Measurements from ENCODE around the gene ARHGAP25.

The ARHGAP25 gene

DNA sequence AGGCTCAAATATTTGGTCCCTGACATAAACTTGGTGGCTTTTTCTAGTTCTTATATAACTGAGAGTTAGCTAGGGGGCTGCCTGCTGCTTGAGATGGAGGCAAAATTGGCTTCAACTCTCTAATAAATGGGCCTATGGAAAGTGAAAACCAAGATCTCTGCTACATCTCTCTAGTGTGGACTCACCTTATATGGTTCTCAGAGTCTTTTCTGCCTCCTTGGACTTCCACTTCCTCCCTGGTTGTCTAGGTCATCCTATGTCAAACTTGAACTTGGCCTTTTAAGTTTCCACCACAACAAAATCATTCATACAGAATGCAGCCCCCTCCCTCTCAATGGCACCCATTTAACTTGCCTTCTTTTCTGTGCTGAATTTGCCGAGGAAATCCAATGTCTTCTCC lies 23.9 kb upstream of the ARHGAP25 start:
- Histone ChIP-seq H3K4me2 (ENCODE audit: low read length) (no peak overlapping the region), H4K20me1 (ENCODE audit: control insufficient read depth, insufficient read depth, low read depth, low read length) (no peaks in the 10 kb centered on the region), H3K4me1 (ENCODE audit: control insufficient read depth, low read length) (peaks cover 45% of the 10 kb centered on the region), H3K4me3 (ENCODE audit: low read length) (no peak overlapping the region), H3K27me3 (ENCODE audit: control insufficient read depth, low read length) (no peaks in the 10 kb centered on the region), H3K79me2 (ENCODE audit: control insufficient read depth, low read length) (no peaks in the 10 kb centered on the region), H3K9me2 (replicated peaks; ENCODE audit: control insufficient read depth, low read length) (no peaks in the 10 kb centered on the region), H3K36me3 (ENCODE audit: control insufficient read depth, low read length) (no peaks in the 10 kb centered on the region), H3K27ac (ENCODE audit: low read depth, low read length) (no peak overlapping the region), H3K9me3 (ENCODE audit: control insufficient read depth, insufficient read depth, low read length) (no peaks in the 10 kb centered on the region), H3F3A (ENCODE audit: control insufficient read depth, insufficient read depth) (no peaks in the 10 kb centered on the region)
- no peak for TF ChIP-seq EZH2phosphoT487 (IDR thresholded peaks at IDR 0.05; ENCODE audit: borderline replicate concordance, low read length)
- TF ChIP-seq, protein P1, sequence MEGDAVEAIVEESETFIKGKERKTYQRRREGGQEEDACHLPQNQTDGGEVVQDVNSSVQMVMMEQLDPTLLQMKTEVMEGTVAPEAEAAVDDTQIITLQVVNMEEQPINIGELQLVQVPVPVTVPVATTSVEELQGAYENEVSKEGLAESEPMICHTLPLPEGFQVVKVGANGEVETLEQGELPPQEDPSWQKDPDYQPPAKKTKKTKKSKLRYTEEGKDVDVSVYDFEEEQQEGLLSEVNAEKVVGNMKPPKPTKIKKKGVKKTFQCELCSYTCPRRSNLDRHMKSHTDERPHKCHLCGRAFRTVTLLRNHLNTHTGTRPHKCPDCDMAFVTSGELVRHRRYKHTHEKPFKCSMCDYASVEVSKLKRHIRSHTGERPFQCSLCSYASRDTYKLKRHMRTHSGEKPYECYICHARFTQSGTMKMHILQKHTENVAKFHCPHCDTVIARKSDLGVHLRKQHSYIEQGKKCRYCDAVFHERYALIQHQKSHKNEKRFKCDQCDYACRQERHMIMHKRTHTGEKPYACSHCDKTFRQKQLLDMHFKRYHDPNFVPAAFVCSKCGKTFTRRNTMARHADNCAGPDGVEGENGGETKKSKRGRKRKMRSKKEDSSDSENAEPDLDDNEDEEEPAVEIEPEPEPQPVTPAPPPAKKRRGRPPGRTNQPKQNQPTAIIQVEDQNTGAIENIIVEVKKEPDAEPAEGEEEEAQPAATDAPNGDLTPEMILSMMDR (IDR thresholded peaks at IDR 0.05; ENCODE audit: low read depth, low read length, poor library complexity, severe bottlenecking): no peak

DNA sequence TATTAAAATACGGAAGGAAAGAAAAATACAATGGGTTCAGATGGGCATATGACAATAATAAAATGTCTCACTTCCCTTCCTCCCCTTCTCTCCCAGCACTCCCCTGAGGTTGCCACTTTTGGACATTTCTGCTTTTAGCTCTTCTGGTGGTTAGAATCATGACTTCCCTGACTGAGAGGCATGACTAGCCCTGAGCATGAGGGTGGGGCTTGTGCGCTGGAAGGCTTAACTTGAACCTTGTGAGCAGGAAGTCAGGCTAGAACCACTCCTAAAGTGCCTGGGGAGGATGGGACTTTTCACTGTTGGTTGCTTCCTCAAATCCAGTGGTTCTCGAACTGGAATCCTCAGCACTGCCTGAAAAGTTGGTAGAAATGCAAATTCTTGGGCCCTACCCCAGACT lies 19.7 kb upstream of the ARHGAP25 start:
- Histone ChIP-seq H3K27ac (ENCODE audit: low read depth, low read length) (peak overlapping the region; percentile 63), H4K20me1 (ENCODE audit: control insufficient read depth, insufficient read depth, low read depth, low read length) (no peaks in the 10 kb centered on the region), H3K79me2 (ENCODE audit: control insufficient read depth, low read length) (no peaks in the 10 kb centered on the region), H3K9me2 (replicated peaks; ENCODE audit: control insufficient read depth, low read length) (no peaks in the 10 kb centered on the region), H3K4me2 (ENCODE audit: low read length) (peak overlapping the region; percentile 82), H3K27me3 (ENCODE audit: control insufficient read depth, low read length) (no peaks in the 10 kb centered on the region), H3F3A (ENCODE audit: control insufficient read depth, insufficient read depth) (peaks cover 3% of the 10 kb centered on the region; the same call in 1 of the 2 replicates), H3K36me3 (ENCODE audit: control insufficient read depth, low read length) (no peaks in the 10 kb centered on the region), H3K4me3 (ENCODE audit: low read length) (peak overlapping the region; percentile 69), H3K4me1 (ENCODE audit: control insufficient read depth, low read length) (peaks cover 53% of the 10 kb centered on the region), H3K9me3 (ENCODE audit: control insufficient read depth, insufficient read depth, low read length) (no peaks in the 10 kb centered on the region)
- TF ChIP-seq, protein P1 (IDR thresholded peaks at IDR 0.05; ENCODE audit: low read depth, low read length, poor library complexity, severe bottlenecking): no peak
- no peak for TF ChIP-seq EZH2phosphoT487 (IDR thresholded peaks at IDR 0.05; ENCODE audit: borderline replicate concordance, low read length)

DNA sequence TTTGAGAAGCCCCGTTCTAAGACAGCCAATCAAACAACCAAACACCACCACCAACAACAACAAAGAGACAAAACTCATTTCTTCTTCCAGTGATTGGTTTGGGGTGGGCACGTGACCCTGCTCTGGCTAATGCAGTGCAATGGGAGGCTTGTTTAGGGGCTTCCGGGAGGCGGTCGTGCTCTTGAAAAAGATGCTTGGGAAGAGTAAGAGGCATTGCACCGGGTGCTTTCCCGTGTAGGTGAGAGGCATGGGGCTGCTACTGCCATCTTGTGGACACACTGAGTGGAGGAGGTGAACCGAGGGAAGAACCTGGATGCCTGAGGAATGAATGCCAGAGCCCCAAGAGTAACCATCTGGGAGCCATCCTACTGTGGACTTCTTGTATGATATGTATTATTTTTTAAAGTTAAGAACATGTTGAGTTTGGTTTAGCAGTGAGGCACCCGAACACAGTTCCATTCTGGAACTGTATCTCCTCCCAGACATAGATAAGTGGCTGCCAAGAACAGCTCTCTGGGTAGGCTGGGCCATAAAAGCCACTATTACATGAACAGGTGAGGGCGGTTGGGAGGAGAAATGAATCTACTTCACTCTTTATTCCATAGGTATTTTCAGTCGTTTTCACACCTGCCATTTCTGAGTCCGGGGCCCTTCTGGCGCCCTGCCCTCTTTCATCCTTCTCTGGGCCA lies 19.1 kb upstream of the ARHGAP25 start:
- Histone ChIP-seq H3K4me1 (ENCODE audit: control insufficient read depth, low read length) (peaks cover 53% of the 10 kb centered on the region), H3K36me3 (ENCODE audit: control insufficient read depth, low read length) (no peaks in the 10 kb centered on the region), H3K9me2 (replicated peaks; ENCODE audit: control insufficient read depth, low read length) (no peaks in the 10 kb centered on the region), H4K20me1 (ENCODE audit: control insufficient read depth, insufficient read depth, low read depth, low read length) (no peaks in the 10 kb centered on the region), H3F3A (ENCODE audit: control insufficient read depth, insufficient read depth) (peaks cover 3% of the 10 kb centered on the region; the same call in 1 of the 2 replicates), H3K79me2 (ENCODE audit: control insufficient read depth, low read length) (no peaks in the 10 kb centered on the region), H3K27ac (ENCODE audit: low read depth, low read length) (peak overlapping the region; percentile 63), H3K27me3 (ENCODE audit: control insufficient read depth, low read length) (no peaks in the 10 kb centered on the region), H3K9me3 (ENCODE audit: control insufficient read depth, insufficient read depth, low read length) (no peaks in the 10 kb centered on the region), H3K4me2 (ENCODE audit: low read length) (peak overlapping the region; percentile 82), H3K4me3 (ENCODE audit: low read length) (peak overlapping the region; percentile 69)
- TF ChIP-seq, protein P1 (IDR thresholded peaks at IDR 0.05; ENCODE audit: low read depth, low read length, poor library complexity, severe bottlenecking): peak; percentile 80
- no peak for TF ChIP-seq EZH2phosphoT487 (IDR thresholded peaks at IDR 0.05; ENCODE audit: borderline replicate concordance, low read length)
